DMS53 (cell line): ENCODE measurements around the gene DCLK1.
"Not testable (repeated sequence)": the region's sequence is repeated elsewhere in the genome, so short reads cannot be mapped to it uniquely, and the experiment has no call there.

Experiments used
- DNase-seq: peaks from one replicate; lab custom pipeline; 2025; lab: John Stamatoyannopoulos, UW

Gene DCLK1

DNA sequence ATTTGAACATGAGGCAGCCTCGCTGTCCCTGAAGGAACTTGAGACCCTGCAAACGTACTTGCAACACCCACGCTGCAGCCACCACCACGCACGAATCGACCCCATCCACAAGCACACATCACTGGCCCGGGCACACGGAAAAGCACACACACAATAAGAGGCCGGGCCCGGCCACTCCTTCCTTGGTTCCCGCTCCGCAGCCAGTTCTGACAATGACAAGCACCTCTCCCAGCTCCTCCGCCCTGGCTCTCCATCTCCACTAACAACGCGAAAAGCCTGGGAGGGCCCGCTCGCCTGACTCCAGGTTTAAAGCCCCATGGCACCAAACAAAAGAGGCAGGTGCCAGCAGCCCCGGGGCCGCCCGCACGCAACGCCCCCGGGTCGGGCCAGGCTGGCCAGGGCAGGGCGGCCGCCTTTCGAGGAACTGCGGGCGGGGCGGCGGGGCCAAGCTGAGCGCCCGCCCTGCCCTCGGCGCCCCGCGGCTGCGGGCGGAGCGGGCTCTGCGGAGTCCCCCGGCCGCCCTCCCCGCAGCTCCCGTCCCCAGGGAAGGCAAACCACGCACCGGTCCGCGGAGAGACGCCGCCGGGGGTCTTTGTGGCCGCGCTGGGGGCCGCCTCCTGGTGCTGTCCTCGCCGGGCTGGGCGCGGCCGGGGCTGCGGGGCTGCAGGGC is 495 bp downstream of the DCLK1 start:
- peak; percentile 75 for DNase-seq

DNA sequence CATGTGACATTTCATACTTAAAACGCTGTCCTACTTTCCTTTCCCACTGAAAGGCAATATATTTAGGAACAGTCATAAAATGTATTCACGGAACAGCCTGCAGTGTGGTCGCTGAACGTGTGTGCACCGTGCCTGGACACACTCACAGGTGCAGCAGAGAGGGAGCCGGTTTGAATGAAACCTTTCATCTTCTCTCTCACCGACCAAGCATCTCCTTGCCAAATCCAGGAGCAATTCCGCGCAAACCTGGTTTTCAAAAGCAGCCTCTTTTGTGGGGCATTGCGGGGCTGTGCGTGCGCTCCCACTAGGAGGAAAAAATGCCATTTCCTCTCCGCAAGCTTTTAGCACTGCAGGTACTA is 1.0 kb downstream of the DCLK1 start:
- DNase-seq: peak; percentile 57

DNA sequence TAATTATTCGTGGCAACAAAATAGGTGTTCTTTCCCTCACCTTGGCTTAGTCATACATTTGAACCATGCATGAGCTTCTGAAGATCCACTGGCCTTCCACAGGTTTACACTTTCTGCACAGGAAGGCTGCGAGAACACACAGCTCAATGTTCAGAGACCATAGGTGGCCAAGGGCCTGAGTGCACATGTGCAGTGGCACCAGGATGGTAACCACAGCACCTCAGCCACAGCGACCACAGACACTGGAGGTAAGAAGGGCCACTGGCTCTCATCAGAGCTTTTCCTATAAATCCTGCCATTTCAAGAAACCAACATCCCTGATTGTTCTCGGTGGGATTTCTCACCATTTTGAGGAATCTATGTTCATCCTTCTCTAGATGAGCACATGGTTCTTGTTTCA is 1.6 kb downstream of the DCLK1 start:
- no peak for DNase-seq

GRCh38 chr13:36126491-36126890 is 4.7 kb downstream of the DCLK1 start:
- DNase-seq: no peak

DNA sequence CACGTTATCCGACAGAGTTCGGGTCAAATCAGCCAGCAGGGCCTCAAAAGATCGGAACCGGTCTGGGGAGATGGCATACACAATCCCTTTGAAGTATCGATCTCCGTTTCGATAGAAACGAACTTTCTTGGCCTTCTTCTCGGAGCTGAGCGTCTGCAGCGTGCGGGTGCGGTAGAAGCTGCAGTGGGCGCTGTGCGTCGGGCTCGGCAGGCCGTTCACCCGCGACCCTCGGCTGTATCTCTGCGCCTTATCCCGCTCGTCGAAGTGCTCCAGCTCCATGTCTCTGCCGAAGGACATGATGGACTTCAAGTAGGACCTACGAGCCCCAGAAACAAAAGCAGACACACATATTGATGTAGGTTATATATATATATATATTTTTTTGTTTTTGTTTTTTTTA is 5.3 kb downstream of the DCLK1 start:
- no peak for DNase-seq

- DNase-seq: no peak
Measured at GRCh38 chr13:36124236-36124822, 6.9 kb downstream of the DCLK1 start.

DNA sequence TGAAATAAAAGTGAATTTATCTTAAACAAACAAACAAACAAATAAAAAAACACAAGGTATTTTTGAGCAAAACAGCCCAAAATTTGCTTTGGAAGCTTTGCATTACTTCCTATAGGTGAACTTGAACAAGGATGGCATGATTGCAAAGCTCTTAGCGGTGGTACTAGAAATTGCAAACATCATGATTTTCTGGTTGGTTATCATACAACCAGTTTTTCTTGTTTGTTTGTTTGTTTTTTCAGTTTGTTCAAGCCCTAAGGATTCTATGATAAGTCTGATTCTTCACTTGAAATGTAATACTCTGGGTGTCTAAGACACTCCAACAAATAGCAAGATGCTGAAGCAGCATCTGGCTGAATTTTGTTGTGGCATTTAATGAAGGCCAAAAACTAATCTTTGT is 15.9 kb downstream of the DCLK1 start:
- DNase-seq: peak; percentile 70

GRCh38 chr13:36114233-36114632 is 16.9 kb downstream of the DCLK1 start:
- no peak for DNase-seq

DNA sequence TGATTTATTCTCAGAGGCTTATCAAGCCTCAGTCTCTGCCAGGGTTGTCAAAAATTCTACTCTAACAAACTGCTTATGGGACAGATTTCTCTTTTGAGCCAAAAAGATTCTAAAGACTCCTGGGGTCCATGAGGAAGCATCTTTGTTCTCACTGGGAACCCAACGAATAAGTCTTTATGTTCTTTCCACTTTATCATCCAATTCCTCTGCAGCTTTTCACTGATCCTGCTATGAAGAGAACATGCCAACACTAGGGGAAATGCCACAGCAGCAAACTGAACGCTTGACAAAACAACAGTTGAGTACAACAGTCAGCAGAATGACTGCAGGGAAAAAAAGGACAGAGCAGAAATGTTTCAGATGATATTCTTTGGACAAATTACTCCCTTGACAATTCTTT is 22.2 kb downstream of the DCLK1 start:
- DNase-seq: no peak

DNA sequence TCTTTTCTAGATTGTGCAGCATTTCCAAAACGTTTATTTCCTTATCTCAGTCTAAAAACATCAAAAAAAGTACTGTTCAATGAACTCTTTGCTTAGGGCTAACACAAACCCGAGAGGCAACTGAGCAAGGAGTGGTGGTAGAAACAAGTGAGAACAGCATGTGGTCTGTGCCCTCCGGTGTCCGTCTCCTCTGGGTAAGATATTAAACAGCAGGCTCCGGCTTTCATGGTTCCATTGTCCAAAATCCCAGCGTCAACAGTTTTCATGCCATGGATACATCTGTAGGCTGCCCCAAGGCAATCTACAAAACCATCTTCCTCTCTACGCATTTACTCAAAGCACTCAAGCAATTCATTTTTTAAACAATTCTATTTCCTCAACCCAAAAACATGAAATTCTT is 22.8 kb downstream of the DCLK1 start:
- no peak for DNase-seq

GRCh38 chr13:36107521-36107920 is 23.7 kb downstream of the DCLK1 start:
- DNase-seq: no peak

- DNase-seq: no peak
Measured at GRCh38 chr13:36105726-36106125, 25.5 kb downstream of the DCLK1 start.

GRCh38 chr13:36102721-36103120 is 28.5 kb downstream of the DCLK1 start:
- DNase-seq: no peak

DNA sequence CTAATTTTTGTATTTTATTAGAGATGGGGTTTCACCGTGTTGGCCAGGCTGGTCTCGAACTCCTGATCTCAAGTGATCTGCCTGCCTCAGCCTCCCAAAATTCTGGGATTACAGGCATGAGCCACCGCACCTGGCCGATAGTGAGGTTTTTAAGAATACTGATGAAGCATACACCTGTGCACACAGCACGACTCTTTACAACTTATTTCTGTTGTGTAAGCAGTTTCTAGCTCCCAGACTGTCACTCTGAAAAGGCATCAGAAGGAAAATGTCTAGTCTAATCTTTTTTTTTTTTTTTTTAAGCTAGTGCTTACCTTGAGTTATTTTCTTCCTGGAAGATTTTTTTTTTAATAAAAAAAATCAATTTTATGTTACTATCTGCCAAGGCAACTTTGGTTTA is 29.3 kb downstream of the DCLK1 start:
- not testable (repeated sequence) for DNase-seq

GRCh38 chr13:36101157-36101556 is 30.0 kb downstream of the DCLK1 start:
- DNase-seq: no peak

- no peak for DNase-seq
Measured at GRCh38 chr13:36098080-36098479, 33.1 kb downstream of the DCLK1 start.

- peak; percentile 35 for DNase-seq
Measured at GRCh38 chr13:36096461-36097416, 34.4 kb downstream of the DCLK1 start.

- DNase-seq: no peak
Measured at GRCh38 chr13:36094478-36094877, 36.7 kb downstream of the DCLK1 start.

DNA sequence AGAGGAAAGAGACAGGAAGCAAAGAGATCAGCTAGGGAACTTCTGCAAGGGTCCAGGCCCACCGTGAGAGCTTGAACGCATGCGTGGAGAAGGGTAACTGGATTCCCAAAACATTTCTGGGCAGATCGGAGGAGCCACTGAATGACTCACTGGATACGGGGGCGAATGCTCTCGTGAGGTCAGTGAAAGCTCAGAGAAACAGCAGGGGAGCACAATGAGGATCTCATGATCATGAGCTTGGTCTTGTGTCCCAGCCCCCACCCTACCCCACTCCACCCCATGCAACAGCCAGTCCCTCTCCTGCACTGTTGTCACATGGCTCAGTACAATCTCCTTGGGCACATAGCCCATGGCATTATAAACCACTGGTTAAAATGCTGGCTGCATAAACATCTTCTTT is 40.6 kb downstream of the DCLK1 start:
- no peak for DNase-seq

- DNase-seq: peak; percentile 5
Measured at GRCh38 chr13:36089130-36089647, 42.0 kb downstream of the DCLK1 start.

- DNase-seq: no peak
Measured at GRCh38 chr13:36088463-36088862, 42.7 kb downstream of the DCLK1 start.

- DNase-seq: peak; percentile 84
Measured at GRCh38 chr13:36088001-36088400, 43.2 kb downstream of the DCLK1 start.

GRCh38 chr13:36086117-36086516 is 45.1 kb downstream of the DCLK1 start:
- peak; percentile 90 for DNase-seq
